GM23338 (cell line): Measurements from ENCODE around the gene PCSK2. TPM values are rescaled to one million over a fixed set of nuclear protein-coding genes. Genes with fewer than 3 reads are reported as not detected.

Source experiments
- ATAC-seq: fragments of 200-7000 bp; cut with Tn5 transposase; 3 replicates; pipeline ENCODE4 v1.9.1; 2020
- DNase-seq: peaks from one replicate; pipeline ENCODE4 v3.0.0-alpha.2; 2015; ENCODE audit warnings: low spot score
- H2AFZ ChIP-seq: fragments of 200-600 bp; sonication (generic); 2 replicates; pipeline ENCODE4 v1.8.0; 2016; ENCODE audit warnings: antibody characterized with exemption, mild to moderate bottlenecking, moderate library complexity
- H3F3A ChIP-seq: fragments of 200-600 bp; sonication (generic); replicated peaks from 2 replicates; pipeline ENCODE4 v1.8.0; 2017; ENCODE audit warnings: antibody characterized with exemption, mixed run types, low read depth
- H3K27ac ChIP-seq: fragments of 200-600 bp; sonication (generic); 2 replicates; pipeline ENCODE4 v1.6.1; 2016; ENCODE audit warnings: low read depth
- H3K27me3 ChIP-seq: fragments of 200-600 bp; sonication (generic); 2 replicates; pipeline ENCODE4 v1.8.0; 2016; ENCODE audit warnings: mild to moderate bottlenecking, mixed run types, moderate library complexity; ENCODE audit not compliant: insufficient read depth
- H3K36me3 ChIP-seq: fragments of 200-600 bp; sonication (generic); 2 replicates; pipeline ENCODE4 v1.8.0; 2016; ENCODE audit warnings: mild to moderate bottlenecking; ENCODE audit not compliant: insufficient read depth
- H3K4me1 ChIP-seq: fragments of 200-600 bp; sonication (generic); 2 replicates; pipeline ENCODE4 v1.8.0; 2016; ENCODE audit warnings: mild to moderate bottlenecking, moderate library complexity; ENCODE audit not compliant: insufficient read depth
- H3K4me2 ChIP-seq: fragments of 200-600 bp; sonication (generic); 2 replicates; pipeline ENCODE4 v1.7.1; 2017; ENCODE audit warnings: mixed run types
- H3K4me3 ChIP-seq: fragments of 200-600 bp; sonication (generic); 2 replicates; pipeline ENCODE4 v1.6.1; 2016; ENCODE audit warnings: mixed run types
- H3K79me2 ChIP-seq: fragments of 200-600 bp; sonication (generic); replicated peaks from 2 replicates; pipeline ENCODE4 v1.8.0; 2017; ENCODE audit warnings: mild to moderate bottlenecking; ENCODE audit not compliant: insufficient read depth
- H3K9me2 ChIP-seq: fragments of 200-600 bp; sonication (generic); 2 replicates; pipeline ENCODE4 v1.8.0; 2017; ENCODE audit not compliant: insufficient read depth
- H4K20me1 ChIP-seq: fragments of 200-600 bp; sonication (generic); replicated peaks from 2 replicates; pipeline ENCODE4 v1.8.0; 2017; ENCODE audit warnings: mild to moderate bottlenecking; ENCODE audit not compliant: insufficient read depth
- H3K27ac Mint-ChIP-seq: 2 replicates; pipeline ENCODE4 v1.8.0; 2020; ENCODE audit warnings: inconsistent platforms, mild to moderate bottlenecking, moderate library complexity, mixed read lengths
- H3K27me3 Mint-ChIP-seq: 3 replicates; pipeline ENCODE4 v1.8.0; 2022; ENCODE audit warnings: low read depth, mild to moderate bottlenecking, moderate library complexity, mixed read lengths, inconsistent platforms; ENCODE audit not compliant: insufficient read depth, poor library complexity
- H3K36me3 Mint-ChIP-seq: 3 replicates; pipeline ENCODE4 v1.8.0; 2021; ENCODE audit warnings: low read depth, mild to moderate bottlenecking, inconsistent platforms, moderate library complexity, mixed read lengths
- H3K4me1 Mint-ChIP-seq: 3 replicates; pipeline ENCODE4 v1.8.0; 2020; ENCODE audit warnings: mild to moderate bottlenecking, inconsistent platforms, mixed read lengths
- H3K4me3 Mint-ChIP-seq: 3 replicates; pipeline ENCODE4 v1.8.0; 2021; ENCODE audit warnings: moderate library complexity, mild to moderate bottlenecking, inconsistent platforms, mixed read lengths
- H3K9me3 Mint-ChIP-seq: 3 replicates; pipeline ENCODE4 v1.8.0; 2020; ENCODE audit warnings: moderate library complexity, mild to moderate bottlenecking, inconsistent platforms, mixed read lengths
- CREB1 ChIP-seq: fragments of 250-450 bp; sonication (Bioruptor Pico); IDR thresholded peaks from 2 replicates; pipeline ENCODE4 v1.5.0; 2020; ENCODE audit warnings: low read depth, mild to moderate bottlenecking, moderate library complexity
- ETS1 ChIP-seq: IDR thresholded peaks from 2 replicates; pipeline ENCODE4 v1.6.1; 2016; ENCODE audit warnings: antibody characterized with exemption
- EZH2 ChIP-seq: fragments of 200-600 bp; sonication (generic); IDR thresholded peaks from one replicate; pipeline ENCODE4 v1.8.0; 2017; ENCODE audit warnings: antibody characterized with exemption, mild to moderate bottlenecking, low read depth; ENCODE audit not compliant: unreplicated experiment
- EZH2phosphoT487 ChIP-seq: fragments of 200-600 bp; sonication (generic); IDR thresholded peaks from one replicate; pipeline ENCODE4 v1.8.1; 2018; ENCODE audit warnings: antibody characterized with exemption; ENCODE audit not compliant: unreplicated experiment
- JUNB ChIP-seq: IDR thresholded peaks from one replicate; pipeline ENCODE4 v1.6.1; 2016; ENCODE audit warnings: antibody characterized with exemption; ENCODE audit not compliant: unreplicated experiment
- NANOG ChIP-seq: IDR thresholded peaks from 2 replicates; pipeline ENCODE4 v1.6.1; 2016; ENCODE audit warnings: antibody characterized with exemption, borderline replicate concordance
- POLR2AphosphoS5 ChIP-seq: IDR thresholded peaks from 2 replicates; pipeline ENCODE4 v1.6.1; 2016; ENCODE audit warnings: antibody characterized with exemption, low read depth
- STAT1 ChIP-seq: IDR thresholded peaks from one replicate; pipeline ENCODE4 v1.6.1; 2016; ENCODE audit warnings: antibody characterized with exemption; ENCODE audit not compliant: unreplicated experiment
- ZNF114 ChIP-seq: fragments of 250-450 bp; sonication (Bioruptor Pico); IDR thresholded peaks from 2 replicates; pipeline ENCODE4 v1.5.0; 2020; ENCODE audit warnings: mild to moderate bottlenecking, moderate library complexity
- ZNF331 ChIP-seq: fragments of 250-450 bp; sonication (Bioruptor Pico); IDR thresholded peaks from 2 replicates; pipeline ENCODE4 v1.5.0; 2020; ENCODE audit warnings: low read depth, mild to moderate bottlenecking, moderate library complexity
- ZNF462 ChIP-seq: fragments of 250-450 bp; sonication (Bioruptor Pico); IDR thresholded peaks from 2 replicates; pipeline ENCODE4 v1.5.0; 2020; ENCODE audit warnings: mild to moderate bottlenecking, moderate library complexity
- polyA plus RNA-seq: library from polyadenylated mRNA; unstranded; fragments of >200 nt; fragmentation: Nextera tagmentation; extraction: Ambion mirVana; gene quantifications from 2 replicates; pipeline ENCODE4 v1.2.1, GENCODE V29; 2016
- total RNA-seq: library from RNA; depleted of rRNA; stranded (reverse); fragments of >200 nt; shearing (Covaris generic); gene quantifications from 2 replicates; pipeline ENCODE4 v1.2.3, GENCODE V29; 2014
- TF ChIP-seq, protein P1 (sequence below): IDR thresholded peaks from one replicate; pipeline ENCODE4 v1.6.1; 2018; ENCODE audit warnings: antibody characterized with exemption; ENCODE audit not compliant: unreplicated experiment

PCSK2 gene
- total and polyA plus RNA-seq, 2 experiments from 2014 or later: 0.37 to 1.1 TPM

GRCh38 chr20:17298751-17299150, 71.9 kb downstream of the PCSK2 start:
- H2AFZ ChIP-seq: no peak overlapping the region
- H3K79me2 ChIP-seq: no peaks in the 10 kb centered on the region
- H3F3A ChIP-seq: no peaks in the 10 kb centered on the region
- no peak overlapping the region for H3K27ac Mint-ChIP-seq
- H3K9me3 Mint-ChIP-seq: no peaks in the 10 kb centered on the region
- H3K36me3 ChIP-seq: no peaks in the 10 kb centered on the region
- no peaks in the 10 kb centered on the region; the same call in 2 of the 3 replicates for H3K36me3 Mint-ChIP-seq
- no peak for DNase-seq
- no peaks in the 10 kb centered on the region for H3K4me1 ChIP-seq
- no peaks in the 10 kb centered on the region for H3K9me2 ChIP-seq
- H3K4me1 Mint-ChIP-seq: no peaks in the 10 kb centered on the region
- no peak overlapping the region for H3K4me2 ChIP-seq
- no peak overlapping the region for H3K4me3 ChIP-seq
- no peaks in the 10 kb centered on the region for H3K27me3 Mint-ChIP-seq
- no peak overlapping the region for H3K4me3 Mint-ChIP-seq
- ATAC-seq: no peak
- H3K27me3 ChIP-seq: no peaks in the 10 kb centered on the region
- TF ChIP-seq STAT1: no peak
- no peak for TF ChIP-seq NANOG
- TF ChIP-seq CREB1 (CRISPR knock-in tag): no peak
- no peak for TF ChIP-seq ZNF331 (CRISPR knock-in tag)
- H3K27ac ChIP-seq: no peak overlapping the region
- no peaks in the 10 kb centered on the region; the same call in 1 of the 2 replicates for H4K20me1 ChIP-seq

DNA sequence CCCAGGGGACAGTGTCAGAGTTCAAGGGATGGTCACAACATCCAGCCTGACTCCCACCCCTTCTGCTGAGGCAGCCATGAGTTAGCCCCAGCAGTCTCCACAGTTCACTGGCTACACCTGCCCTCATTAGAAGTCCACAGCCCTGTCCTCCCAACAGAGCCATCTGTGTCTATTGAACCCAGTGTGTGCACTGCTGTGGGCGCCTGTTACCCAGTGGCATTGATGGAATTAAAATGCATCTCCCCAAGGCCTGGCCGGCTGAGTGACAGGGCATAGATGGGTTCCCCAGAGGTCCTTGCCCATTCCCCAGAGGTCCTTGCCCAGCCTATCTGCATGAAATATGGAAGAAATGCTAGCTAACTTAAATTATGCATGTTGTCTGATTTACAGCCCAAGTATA, 73.3 kb downstream of the PCSK2 start:
- no peaks in the 10 kb centered on the region for H3K9me2 ChIP-seq
- no peak overlapping the region for H3K27ac ChIP-seq
- H3K27me3 Mint-ChIP-seq: no peaks in the 10 kb centered on the region
- no peaks in the 10 kb centered on the region for H3F3A ChIP-seq
- no peak overlapping the region for H3K4me3 Mint-ChIP-seq
- no peak overlapping the region for H3K27ac Mint-ChIP-seq
- no peaks in the 10 kb centered on the region for H3K9me3 Mint-ChIP-seq
- ATAC-seq (no peak), DNase-seq (no peak)
- H3K4me2 ChIP-seq: no peak overlapping the region
- no peak overlapping the region for H2AFZ ChIP-seq
- peaks cover 6% of the 10 kb centered on the region for H3K4me1 Mint-ChIP-seq
- H3K79me2 ChIP-seq: no peaks in the 10 kb centered on the region
- H3K27me3 ChIP-seq: no peaks in the 10 kb centered on the region
- no peaks in the 10 kb centered on the region for H3K36me3 ChIP-seq
- no peak overlapping the region for H3K4me3 ChIP-seq
- no peaks in the 10 kb centered on the region for H3K36me3 Mint-ChIP-seq
- H4K20me1 ChIP-seq: no peaks in the 10 kb centered on the region; the same call in 1 of the 2 replicates
- H3K4me1 ChIP-seq: no peaks in the 10 kb centered on the region
- TF ChIP-seq STAT1: no peak
- TF ChIP-seq EZH2phosphoT487: no peak
- no peak for TF ChIP-seq JUNB
- TF ChIP-seq NANOG: no peak
- TF ChIP-seq, protein P1, sequence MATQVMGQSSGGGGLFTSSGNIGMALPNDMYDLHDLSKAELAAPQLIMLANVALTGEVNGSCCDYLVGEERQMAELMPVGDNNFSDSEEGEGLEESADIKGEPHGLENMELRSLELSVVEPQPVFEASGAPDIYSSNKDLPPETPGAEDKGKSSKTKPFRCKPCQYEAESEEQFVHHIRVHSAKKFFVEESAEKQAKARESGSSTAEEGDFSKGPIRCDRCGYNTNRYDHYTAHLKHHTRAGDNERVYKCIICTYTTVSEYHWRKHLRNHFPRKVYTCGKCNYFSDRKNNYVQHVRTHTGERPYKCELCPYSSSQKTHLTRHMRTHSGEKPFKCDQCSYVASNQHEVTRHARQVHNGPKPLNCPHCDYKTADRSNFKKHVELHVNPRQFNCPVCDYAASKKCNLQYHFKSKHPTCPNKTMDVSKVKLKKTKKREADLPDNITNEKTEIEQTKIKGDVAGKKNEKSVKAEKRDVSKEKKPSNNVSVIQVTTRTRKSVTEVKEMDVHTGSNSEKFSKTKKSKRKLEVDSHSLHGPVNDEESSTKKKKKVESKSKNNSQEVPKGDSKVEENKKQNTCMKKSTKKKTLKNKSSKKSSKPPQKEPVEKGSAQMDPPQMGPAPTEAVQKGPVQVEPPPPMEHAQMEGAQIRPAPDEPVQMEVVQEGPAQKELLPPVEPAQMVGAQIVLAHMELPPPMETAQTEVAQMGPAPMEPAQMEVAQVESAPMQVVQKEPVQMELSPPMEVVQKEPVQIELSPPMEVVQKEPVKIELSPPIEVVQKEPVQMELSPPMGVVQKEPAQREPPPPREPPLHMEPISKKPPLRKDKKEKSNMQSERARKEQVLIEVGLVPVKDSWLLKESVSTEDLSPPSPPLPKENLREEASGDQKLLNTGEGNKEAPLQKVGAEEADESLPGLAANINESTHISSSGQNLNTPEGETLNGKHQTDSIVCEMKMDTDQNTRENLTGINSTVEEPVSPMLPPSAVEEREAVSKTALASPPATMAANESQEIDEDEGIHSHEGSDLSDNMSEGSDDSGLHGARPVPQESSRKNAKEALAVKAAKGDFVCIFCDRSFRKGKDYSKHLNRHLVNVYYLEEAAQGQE: no peak
- no peak for TF ChIP-seq ZNF114 (CRISPR knock-in tag)
- TF ChIP-seq ZNF462 (CRISPR knock-in tag): no peak
- no peak for TF ChIP-seq ETS1
- no peak for TF ChIP-seq CREB1 (CRISPR knock-in tag)
- TF ChIP-seq POLR2AphosphoS5: no peak
- no peak for TF ChIP-seq EZH2
- TF ChIP-seq ZNF331 (CRISPR knock-in tag): no peak
